Smooth muscle cell (in vitro differentiated cells): ENCODE data around the gene TACR2. TPM values are rescaled to one million over a fixed set of nuclear protein-coding genes. Genes with fewer than 3 reads are reported as not detected.
A peak's percentile ranks its signal among the peaks of the same experiment; 100 is the strongest.

Experiments
- DNase-seq: peaks from one replicate; lab custom pipeline; 2025; ENCODE audit not compliant: unreplicated experiment; lab: John Stamatoyannopoulos, UW
- H2AFZ ChIP-seq: fragments of 200-600 bp; sonication (generic); 2 replicates; pipeline ENCODE4 v1.6.0; 2016; ENCODE audit warnings: antibody characterized with exemption, low read depth, mild to moderate bottlenecking
- H3F3A ChIP-seq: fragments of 200-600 bp; sonication (generic); 2 replicates; pipeline ENCODE4 v1.6.0; 2017; ENCODE audit warnings: antibody characterized with exemption, low read depth
- H3K27ac ChIP-seq: fragments of 200-600 bp; sonication (generic); 2 replicates; pipeline ENCODE4 v1.5.1; 2016; ENCODE audit warnings: low read depth, mild to moderate bottlenecking
- H3K27me3 ChIP-seq: fragments of 200-600 bp; sonication (generic); 2 replicates; pipeline ENCODE4 v1.6.1; 2016; ENCODE audit warnings: low read depth, mild to moderate bottlenecking
- H3K36me3 ChIP-seq: fragments of 200-600 bp; sonication (generic); 2 replicates; pipeline ENCODE4 v1.5.1; 2016; ENCODE audit warnings: low read depth
- H3K4me1 ChIP-seq: fragments of 200-600 bp; sonication (generic); 2 replicates; pipeline ENCODE4 v1.5.1; 2016; ENCODE audit warnings: low read depth
- H3K4me2 ChIP-seq: fragments of 200-600 bp; sonication (generic); 2 replicates; pipeline ENCODE4 v1.6.0; 2016; ENCODE audit warnings: mild to moderate bottlenecking
- H3K4me3 ChIP-seq: fragments of 200-600 bp; sonication (generic); 2 replicates; pipeline ENCODE4 v1.5.1; 2016; ENCODE audit warnings: mild to moderate bottlenecking
- H3K79me2 ChIP-seq: fragments of 200-600 bp; sonication (generic); 2 replicates; pipeline ENCODE4 v1.6.0; 2016; ENCODE audit warnings: low read depth, mild to moderate bottlenecking
- H3K9ac ChIP-seq: fragments of 200-600 bp; sonication (generic); 2 replicates; pipeline ENCODE4 v1.6.0; 2016; ENCODE audit warnings: low read depth
- H3K9me3 ChIP-seq: fragments of 200-600 bp; sonication (generic); replicated peaks from 2 replicates; pipeline ENCODE4 v1.5.1; 2016; ENCODE audit warnings: low read depth
- H4K20me1 ChIP-seq: fragments of 200-600 bp; sonication (generic); 2 replicates; pipeline ENCODE4 v1.6.0; 2016; ENCODE audit warnings: low read depth
- WGBS: methylation state at CpG from one replicate; pipeline ENCODE4 v1.1.7; 2016; ENCODE audit warnings: low lambda C conversion rate; 5-methylcytosine and 5-hydroxymethylcytosine counted together
- polyA plus RNA-seq: library from polyadenylated mRNA; unstranded; fragments of >200 nt; fragmentation: Nextera tagmentation; extraction: Ambion mirVana; gene quantifications from 2 replicates; pipeline ENCODE4 v1.2.1, GENCODE V29; 2016
- total RNA-seq: library from RNA; depleted of rRNA; stranded (reverse); fragments of >200 nt; gene quantifications from 2 replicates; pipeline ENCODE4 v1.2.3, GENCODE V29; 2014
- TF ChIP-seq, protein P1 (sequence below): fragments of 200-600 bp; sonication (generic); IDR thresholded peaks from 2 replicates; pipeline ENCODE4 v1.5.1; 2017; ENCODE audit warnings: borderline replicate concordance, mild to moderate bottlenecking, antibody characterized with exemption; ENCODE audit not compliant: insufficient read depth, poor library complexity, severe bottlenecking

The TACR2 gene
- total and polyA plus RNA-seq, 2 experiments from 2014 or later: 0.13 TPM; not detected in 1

DNA sequence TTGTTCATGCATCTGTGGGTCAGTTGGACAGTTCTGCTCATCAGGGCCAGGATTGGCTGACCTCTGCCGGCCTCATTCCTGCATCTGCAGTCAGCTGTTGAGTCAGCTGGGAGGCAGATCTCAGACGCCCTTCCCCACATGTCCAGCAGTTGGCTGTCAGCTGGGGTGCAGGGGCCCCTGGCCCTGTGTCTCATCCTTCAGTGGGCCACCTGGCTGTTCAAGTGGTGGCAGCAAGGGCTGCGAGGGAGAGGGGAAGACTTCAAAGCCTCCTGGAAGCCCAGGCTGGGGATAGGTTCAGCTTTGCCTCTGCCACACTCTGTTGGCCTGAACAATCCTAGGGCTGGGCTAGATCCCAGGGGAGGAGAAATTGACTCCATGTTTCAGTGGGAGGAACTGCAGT, 33.2 kb downstream of the TACR2 start:
- Histone ChIP-seq H3K4me2 (no peak overlapping the region), H3K4me3 (no peak overlapping the region), H3K4me1 (no peaks in the 10 kb centered on the region), H3K36me3 (peaks cover 9% of the 10 kb centered on the region), H3K9me3 (no peaks in the 10 kb centered on the region), H4K20me1 (peaks cover 78% of the 10 kb centered on the region), H3K79me2 (no peaks in the 10 kb centered on the region), H3K27me3 (no peaks in the 10 kb centered on the region), H3K9ac (no peak overlapping the region), H3K27ac (peak overlapping the region; percentile 64), H2AFZ (no peak overlapping the region), H3F3A (peaks cover 7% of the 10 kb centered on the region)
- TF ChIP-seq, protein P1, sequence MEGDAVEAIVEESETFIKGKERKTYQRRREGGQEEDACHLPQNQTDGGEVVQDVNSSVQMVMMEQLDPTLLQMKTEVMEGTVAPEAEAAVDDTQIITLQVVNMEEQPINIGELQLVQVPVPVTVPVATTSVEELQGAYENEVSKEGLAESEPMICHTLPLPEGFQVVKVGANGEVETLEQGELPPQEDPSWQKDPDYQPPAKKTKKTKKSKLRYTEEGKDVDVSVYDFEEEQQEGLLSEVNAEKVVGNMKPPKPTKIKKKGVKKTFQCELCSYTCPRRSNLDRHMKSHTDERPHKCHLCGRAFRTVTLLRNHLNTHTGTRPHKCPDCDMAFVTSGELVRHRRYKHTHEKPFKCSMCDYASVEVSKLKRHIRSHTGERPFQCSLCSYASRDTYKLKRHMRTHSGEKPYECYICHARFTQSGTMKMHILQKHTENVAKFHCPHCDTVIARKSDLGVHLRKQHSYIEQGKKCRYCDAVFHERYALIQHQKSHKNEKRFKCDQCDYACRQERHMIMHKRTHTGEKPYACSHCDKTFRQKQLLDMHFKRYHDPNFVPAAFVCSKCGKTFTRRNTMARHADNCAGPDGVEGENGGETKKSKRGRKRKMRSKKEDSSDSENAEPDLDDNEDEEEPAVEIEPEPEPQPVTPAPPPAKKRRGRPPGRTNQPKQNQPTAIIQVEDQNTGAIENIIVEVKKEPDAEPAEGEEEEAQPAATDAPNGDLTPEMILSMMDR: no peak
- no peak for DNase-seq
- 57% methylated on average over 3 of the region's 3 CpGs for WGBS

DNA sequence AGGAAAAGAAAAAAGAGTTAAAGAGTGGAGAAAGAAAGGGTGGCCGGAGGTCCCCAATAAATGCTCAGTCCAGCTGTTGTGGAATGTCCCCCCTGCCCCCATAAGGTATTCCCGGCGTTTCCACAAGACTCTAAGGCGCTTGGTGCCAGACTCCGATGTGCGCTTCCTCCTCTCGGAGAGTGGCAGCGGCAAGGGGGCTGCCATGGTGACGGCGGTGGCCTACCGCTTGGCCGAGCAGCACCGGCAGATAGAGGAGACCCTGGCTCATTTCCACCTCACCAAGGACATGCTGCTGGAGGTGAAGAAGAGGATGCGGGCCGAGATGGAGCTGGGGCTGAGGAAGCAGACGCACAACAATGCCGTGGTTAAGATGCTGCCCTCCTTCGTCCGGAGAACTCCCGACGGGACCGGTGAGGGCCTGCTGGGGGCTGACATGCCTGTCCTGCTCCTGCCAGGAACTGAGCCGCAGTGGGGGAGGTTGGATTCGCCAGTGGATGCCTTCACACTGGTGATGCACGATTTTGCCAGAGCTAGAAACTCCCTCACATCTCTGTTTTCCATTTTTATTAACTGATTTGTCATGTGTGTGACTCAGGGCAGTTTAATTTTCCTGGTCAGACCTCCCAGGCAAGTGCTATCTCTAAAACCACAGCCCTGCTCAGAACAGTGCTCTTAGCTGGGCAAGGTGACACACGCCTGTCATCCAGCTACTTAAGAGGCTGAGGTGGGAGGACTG, 34.2 kb downstream of the TACR2 start:
- no peak overlapping the region for H3K9ac ChIP-seq
- H3K4me3 ChIP-seq: no peak overlapping the region
- H3K4me2 ChIP-seq: no peak overlapping the region
- H4K20me1 ChIP-seq: peaks cover 82% of the 10 kb centered on the region
- peaks cover 7% of the 10 kb centered on the region for H3F3A ChIP-seq
- 78% methylated on average over 26 of the region's 26 CpGs for WGBS
- peaks cover 12% of the 10 kb centered on the region for H3K36me3 ChIP-seq
- peak overlapping the region; percentile 64 for H3K27ac ChIP-seq
- H3K9me3 ChIP-seq: no peaks in the 10 kb centered on the region
- no peak for DNase-seq
- no peak overlapping the region for H2AFZ ChIP-seq
- H3K79me2 ChIP-seq: no peaks in the 10 kb centered on the region
- H3K27me3 ChIP-seq: no peaks in the 10 kb centered on the region
- TF ChIP-seq, protein P1: no peak
- no peaks in the 10 kb centered on the region for H3K4me1 ChIP-seq

DNA sequence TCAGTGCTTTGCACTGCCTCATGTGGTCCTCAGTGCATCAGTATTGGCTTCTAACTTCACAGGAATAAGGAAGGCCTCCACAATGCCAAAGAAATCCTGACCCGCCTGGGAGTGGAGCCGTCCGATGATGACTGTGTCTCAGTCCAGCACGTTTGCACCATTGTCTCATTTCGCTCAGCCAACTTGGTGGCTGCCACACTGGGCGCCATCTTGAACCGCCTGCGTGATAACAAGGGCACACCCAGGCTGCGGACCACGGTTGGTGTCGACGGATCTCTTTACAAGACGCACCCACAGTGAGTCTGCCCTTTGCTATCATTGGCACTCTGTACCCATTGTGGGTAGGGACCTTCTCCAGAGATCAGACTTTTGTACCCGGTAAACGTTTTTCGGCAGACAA, 36.9 kb downstream of the TACR2 start:
- Histone ChIP-seq H2AFZ (no peak overlapping the region), H3F3A (peaks cover 7% of the 10 kb centered on the region), H3K4me3 (no peak overlapping the region), H3K27ac (no peak overlapping the region), H3K4me1 (no peaks in the 10 kb centered on the region), H3K27me3 (no peaks in the 10 kb centered on the region), H3K79me2 (no peaks in the 10 kb centered on the region), H3K9me3 (no peaks in the 10 kb centered on the region), H3K9ac (no peak overlapping the region), H3K36me3 (peaks cover 12% of the 10 kb centered on the region), H4K20me1 (peaks cover 95% of the 10 kb centered on the region), H3K4me2 (no peak overlapping the region)
- WGBS: 97% methylated on average over 16 of the region's 16 CpGs
- DNase-seq: no peak
- TF ChIP-seq, protein P1: no peak

DNA sequence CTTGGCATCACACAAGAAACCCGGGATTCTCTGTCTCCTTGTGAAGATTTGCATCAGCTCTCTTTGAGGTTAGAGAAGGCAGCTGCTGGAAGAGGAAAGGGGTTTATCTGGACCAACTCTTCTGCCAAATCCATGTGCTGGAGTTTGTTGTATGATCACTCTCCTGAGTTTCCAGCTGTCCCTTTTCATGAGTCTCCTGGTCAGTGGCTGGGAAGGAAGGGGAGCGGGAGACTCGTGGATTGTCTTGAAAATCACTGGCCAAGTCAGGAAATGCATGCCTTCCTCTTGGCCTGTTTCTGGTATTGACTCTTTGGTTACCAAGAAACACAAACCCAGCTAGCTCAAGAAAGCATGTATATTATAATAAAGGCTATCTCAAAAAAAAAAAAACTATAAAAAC, 38.8 kb downstream of the TACR2 start:
- peaks cover 12% of the 10 kb centered on the region for H3K36me3 ChIP-seq
- WGBS: 63% methylated on average over 3 of the region's 3 CpGs
- no peak overlapping the region for H2AFZ ChIP-seq
- no peaks in the 10 kb centered on the region for H3K4me1 ChIP-seq
- TF ChIP-seq, protein P1: no peak
- no peak overlapping the region for H3K4me3 ChIP-seq
- no peaks in the 10 kb centered on the region for H3K79me2 ChIP-seq
- no peaks in the 10 kb centered on the region for H3K27me3 ChIP-seq
- H3K9me3 ChIP-seq: no peaks in the 10 kb centered on the region
- no peak overlapping the region for H3K27ac ChIP-seq
- no peak overlapping the region for H3K9ac ChIP-seq
- no peak overlapping the region for H3K4me2 ChIP-seq
- peaks cover 95% of the 10 kb centered on the region for H4K20me1 ChIP-seq
- peaks cover under 1% of the 10 kb centered on the region for H3F3A ChIP-seq
- no peak for DNase-seq
